Karpas-422 (cell line): ENCODE data around the gene PIPOX. TPM values are rescaled to one million over a fixed set of nuclear protein-coding genes. Genes with fewer than 3 reads are reported as not detected.

Experiments
- DNase-seq: peaks from one replicate; pipeline ENCODE4 v3.0.0-alpha.2; 2015
- H2AFZ ChIP-seq: fragments of 200-600 bp; sonication (generic); 2 replicates; pipeline ENCODE4 v1.6.1; 2014; ENCODE audit warnings: antibody characterized with exemption, low read length, mixed read lengths
- H3K27ac ChIP-seq: fragments of 200-600 bp; sonication (generic); 2 replicates; pipeline ENCODE4 v1.5.1; 2014; ENCODE audit warnings: mild to moderate bottlenecking, low read length, moderate library complexity
- H3K27me3 ChIP-seq: fragments of 200-600 bp; sonication (generic); 2 replicates; pipeline ENCODE4 v1.6.1; 2014; ENCODE audit warnings: low read length, mixed read lengths
- H3K36me3 ChIP-seq: fragments of 200-600 bp; sonication (generic); 2 replicates; pipeline ENCODE4 v1.6.1; 2014; ENCODE audit warnings: low read length, mixed read lengths; ENCODE audit not compliant: insufficient read depth
- H3K4me1 ChIP-seq: fragments of 200-600 bp; sonication (generic); 2 replicates; pipeline ENCODE4 v1.6.1; 2014; ENCODE audit warnings: mild to moderate bottlenecking, low read length, mixed read lengths
- H3K4me2 ChIP-seq: fragments of 200-600 bp; sonication (generic); 2 replicates; pipeline ENCODE4 v1.6.1; 2014; ENCODE audit warnings: low read length, low read depth, mild to moderate bottlenecking; ENCODE audit not compliant: poor library complexity, severe bottlenecking
- H3K4me3 ChIP-seq: fragments of 200-600 bp; sonication (generic); 2 replicates; pipeline ENCODE4 v1.5.1; 2014; ENCODE audit warnings: mild to moderate bottlenecking, antibody characterized with exemption, low read length, mixed read lengths
- H3K79me2 ChIP-seq: fragments of 200-600 bp; sonication (generic); 2 replicates; pipeline ENCODE4 v1.6.1; 2014; ENCODE audit warnings: mild to moderate bottlenecking, low read length, mixed read lengths
- H3K9ac ChIP-seq: fragments of 200-600 bp; sonication (generic); 2 replicates; pipeline ENCODE4 v1.6.0; 2014; ENCODE audit warnings: low read length
- H3K9me2 ChIP-seq: fragments of 200-600 bp; sonication (generic), shearing (Covaris generic); replicated peaks from 2 replicates; pipeline ENCODE4 v1.6.0; 2014; ENCODE audit warnings: mild to moderate bottlenecking, low read length, moderate library complexity; ENCODE audit not compliant: insufficient read depth
- H3K9me3 ChIP-seq: fragments of 300-700, 200-600 bp; sonication (generic); 2 replicates; pipeline ENCODE4 v1.6.1; 2014; ENCODE audit warnings: low read length, mixed read lengths
- H4K20me1 ChIP-seq: fragments of 200-600 bp; sonication (generic); 2 replicates; pipeline ENCODE4 v1.6.1; 2014; ENCODE audit warnings: mild to moderate bottlenecking, antibody characterized with exemption, low read length, low read depth; ENCODE audit not compliant: insufficient read depth
- total RNA-seq: library from RNA; depleted of rRNA; stranded (reverse); fragments of >200 nt; shearing (Covaris generic); gene quantifications from 2 replicates; pipeline ENCODE4 v1.2.3, GENCODE V29; 2014; ENCODE audit warnings: low replicate concordance

The PIPOX gene
- total RNA-seq, 1 experiment from 2014 or later: 7.2 TPM

- H2AFZ ChIP-seq: no peak overlapping the region
- no peak overlapping the region for H3K27ac ChIP-seq
- no peaks in the 10 kb centered on the region for H3K27me3 ChIP-seq
- H3K9ac ChIP-seq: no peak overlapping the region
- H3K4me2 ChIP-seq: no peak overlapping the region
- H3K4me3 ChIP-seq: no peak overlapping the region
- no peaks in the 10 kb centered on the region for H3K79me2 ChIP-seq
- no peaks in the 10 kb centered on the region for H4K20me1 ChIP-seq
- no peaks in the 10 kb centered on the region for H3K9me2 ChIP-seq
- DNase-seq: no peak
- H3K4me1 ChIP-seq: peaks cover 7% of the 10 kb centered on the region
- H3K9me3 ChIP-seq: no peaks in the 10 kb centered on the region
- no peaks in the 10 kb centered on the region for H3K36me3 ChIP-seq
These were observed 28.2 kb upstream of the PIPOX start for GRCh38 chr17:29014716-29015115.

DNA sequence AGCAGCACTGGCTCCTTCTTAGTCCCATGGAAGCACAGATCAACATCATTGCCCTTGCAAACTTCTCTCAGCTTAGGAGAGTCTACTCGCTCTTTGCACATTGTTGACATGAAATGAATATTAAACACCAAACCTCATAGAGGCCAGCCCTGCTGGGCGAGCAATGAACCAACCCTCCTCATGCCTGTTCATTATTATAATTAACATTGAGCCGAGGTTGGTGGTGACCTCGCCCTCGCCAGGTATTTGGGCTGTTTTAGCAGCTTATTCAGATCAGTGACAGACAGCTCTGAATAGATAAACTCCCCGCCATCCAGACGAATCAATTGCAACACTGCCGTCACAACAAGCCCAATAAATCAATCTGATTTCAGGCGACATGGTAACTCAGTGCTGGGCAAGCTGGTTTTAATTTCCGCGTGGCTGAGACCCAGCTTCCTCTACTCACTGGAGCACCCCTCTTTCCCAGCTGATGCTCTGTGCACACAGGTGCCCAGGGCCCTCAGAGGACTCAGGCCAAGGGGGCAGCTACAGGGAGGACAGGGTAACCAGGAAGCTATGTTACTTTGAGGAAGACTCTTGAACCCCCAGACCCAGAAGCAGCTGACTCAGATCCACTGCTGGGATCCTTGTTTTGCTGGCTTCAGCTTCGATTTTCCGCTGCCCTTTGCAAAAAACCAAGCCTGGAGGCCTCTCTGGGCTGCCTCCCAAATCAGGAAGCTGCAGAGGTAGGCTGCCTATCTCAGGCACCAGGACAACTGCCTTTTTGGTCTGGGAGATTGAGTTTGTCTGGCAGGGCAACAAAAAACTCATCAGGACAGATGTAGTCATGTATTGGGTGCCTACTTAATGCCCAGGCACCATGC is 26.4 kb upstream of the PIPOX start:
- H3K9me3 ChIP-seq: no peaks in the 10 kb centered on the region
- DNase-seq: no peak
- H3K4me1 ChIP-seq: no peaks in the 10 kb centered on the region
- H3K4me3 ChIP-seq: no peak overlapping the region
- no peaks in the 10 kb centered on the region for H3K9me2 ChIP-seq
- H3K27ac ChIP-seq: no peak overlapping the region
- H2AFZ ChIP-seq: no peak overlapping the region
- no peaks in the 10 kb centered on the region for H3K27me3 ChIP-seq
- H3K36me3 ChIP-seq: no peaks in the 10 kb centered on the region
- no peaks in the 10 kb centered on the region for H3K79me2 ChIP-seq
- no peak overlapping the region for H3K9ac ChIP-seq
- H4K20me1 ChIP-seq: no peaks in the 10 kb centered on the region
- no peak overlapping the region for H3K4me2 ChIP-seq

DNA sequence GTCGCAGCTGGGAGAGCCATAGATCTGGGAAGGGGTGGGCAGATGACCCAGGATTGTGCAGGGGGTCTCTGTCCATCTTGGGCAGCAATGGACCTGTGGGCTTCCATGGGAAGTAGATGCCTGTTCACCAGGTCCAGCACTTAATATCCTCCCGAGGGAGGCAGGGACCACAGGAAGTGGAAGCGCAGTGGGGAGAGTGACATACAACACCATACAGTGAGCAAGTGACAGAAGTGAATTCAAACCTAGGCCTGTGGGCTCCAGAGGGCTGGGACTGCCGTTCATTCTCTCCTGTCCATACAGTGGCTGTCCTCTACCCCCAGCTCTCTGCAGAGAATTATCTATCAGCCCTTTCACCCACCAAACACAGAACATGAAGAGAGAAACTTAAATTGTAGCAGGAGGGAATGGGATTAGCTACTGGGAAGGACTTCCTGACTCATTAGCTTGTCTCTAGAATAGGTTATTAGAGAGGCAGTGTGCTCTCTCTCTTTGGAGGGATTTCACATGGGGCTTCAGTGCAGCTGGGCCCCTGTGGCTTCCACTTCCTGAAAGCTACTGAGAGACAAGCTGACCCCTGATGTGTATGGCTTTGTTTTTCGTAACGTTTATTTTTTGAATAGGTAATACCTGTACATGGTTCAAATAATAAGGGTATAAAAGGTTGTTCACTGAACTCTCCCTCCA is 24.0 kb upstream of the PIPOX start:
- H3K9ac ChIP-seq: no peak overlapping the region
- H3K36me3 ChIP-seq: no peaks in the 10 kb centered on the region
- H3K4me2 ChIP-seq: no peak overlapping the region
- H4K20me1 ChIP-seq: no peaks in the 10 kb centered on the region
- H3K9me3 ChIP-seq: no peaks in the 10 kb centered on the region
- H2AFZ ChIP-seq: no peak overlapping the region
- DNase-seq: no peak
- H3K79me2 ChIP-seq: no peaks in the 10 kb centered on the region
- H3K27ac ChIP-seq: no peak overlapping the region
- no peaks in the 10 kb centered on the region for H3K4me1 ChIP-seq
- no peaks in the 10 kb centered on the region for H3K9me2 ChIP-seq
- H3K27me3 ChIP-seq: no peaks in the 10 kb centered on the region
- H3K4me3 ChIP-seq: no peak overlapping the region

DNA sequence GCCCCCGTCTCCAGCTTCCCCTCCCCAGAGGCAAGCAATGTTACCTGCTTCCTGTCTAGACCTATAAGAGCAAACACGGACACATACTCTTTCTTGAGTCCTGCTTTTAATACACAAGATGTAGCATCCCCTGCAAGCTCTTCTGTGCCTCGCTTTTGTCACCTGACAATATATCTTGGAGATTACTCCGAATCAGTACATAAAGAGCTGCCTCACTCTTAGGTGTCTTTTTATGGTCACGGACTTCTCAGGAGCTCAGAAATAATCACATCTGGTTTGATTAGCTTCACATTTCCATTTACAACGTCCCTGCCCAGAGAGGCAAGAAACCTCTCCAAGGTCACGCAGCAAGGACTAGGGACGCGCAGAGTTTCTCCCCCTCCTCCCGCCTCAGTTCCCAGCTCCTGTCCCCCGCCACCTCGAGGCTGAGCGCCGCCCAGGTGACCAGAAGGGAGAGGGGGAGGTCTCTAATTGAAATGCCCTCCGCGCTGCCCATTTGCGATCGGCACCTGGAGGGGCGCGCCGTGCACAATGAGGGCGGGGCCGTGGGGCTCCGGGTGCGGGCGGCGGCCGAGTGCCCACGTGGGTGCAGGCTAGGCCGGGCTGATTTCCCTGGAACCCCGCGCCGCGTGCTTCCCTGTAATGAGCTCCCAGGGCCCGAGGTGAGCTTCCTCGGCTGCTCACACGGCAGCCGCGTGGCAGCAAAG is 23.3 kb upstream of the PIPOX start:
- H3K36me3 ChIP-seq: no peaks in the 10 kb centered on the region
- H3K79me2 ChIP-seq: no peaks in the 10 kb centered on the region
- H3K27ac ChIP-seq: no peak overlapping the region
- no peaks in the 10 kb centered on the region for H3K9me2 ChIP-seq
- H4K20me1 ChIP-seq: no peaks in the 10 kb centered on the region
- H3K4me3 ChIP-seq: no peak overlapping the region
- H3K27me3 ChIP-seq: no peaks in the 10 kb centered on the region
- no peak for DNase-seq
- no peak overlapping the region for H3K9ac ChIP-seq
- H2AFZ ChIP-seq: no peak overlapping the region
- no peaks in the 10 kb centered on the region for H3K9me3 ChIP-seq
- H3K4me1 ChIP-seq: no peaks in the 10 kb centered on the region
- no peak overlapping the region for H3K4me2 ChIP-seq

DNA sequence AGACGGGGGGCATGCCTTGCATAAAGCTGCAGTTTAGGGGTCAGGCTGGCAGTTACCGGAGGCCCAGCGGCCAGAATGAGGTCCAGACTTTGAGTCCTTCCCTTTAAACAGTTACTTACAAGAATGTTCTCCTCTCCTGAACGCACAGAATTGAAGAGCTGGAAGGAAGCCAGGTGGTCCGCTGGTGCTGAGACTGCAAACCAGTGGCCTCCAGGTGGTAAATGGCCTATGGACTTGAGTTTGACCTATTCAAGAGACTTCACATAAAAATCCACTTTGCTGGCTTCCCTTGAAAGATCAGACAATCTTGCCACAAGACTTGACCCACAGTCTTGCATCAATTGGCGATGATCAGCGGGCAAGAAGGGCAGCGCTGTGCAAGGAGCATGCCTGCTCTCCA is 22.4 kb upstream of the PIPOX start:
- no peaks in the 10 kb centered on the region for H3K9me2 ChIP-seq
- H2AFZ ChIP-seq: no peak overlapping the region
- no peaks in the 10 kb centered on the region for H3K27me3 ChIP-seq
- no peak for DNase-seq
- no peak overlapping the region for H3K4me2 ChIP-seq
- no peaks in the 10 kb centered on the region for H3K9me3 ChIP-seq
- no peak overlapping the region for H3K9ac ChIP-seq
- H3K4me1 ChIP-seq: no peaks in the 10 kb centered on the region
- no peaks in the 10 kb centered on the region for H3K79me2 ChIP-seq
- H4K20me1 ChIP-seq: no peaks in the 10 kb centered on the region
- no peak overlapping the region for H3K27ac ChIP-seq
- H3K36me3 ChIP-seq: no peaks in the 10 kb centered on the region
- H3K4me3 ChIP-seq: no peak overlapping the region

- Histone ChIP-seq H3K4me1 (no peaks in the 10 kb centered on the region), H3K27me3 (no peaks in the 10 kb centered on the region), H3K79me2 (no peaks in the 10 kb centered on the region), H3K9me3 (no peaks in the 10 kb centered on the region), H3K4me3 (no peak overlapping the region), H3K4me2 (no peak overlapping the region), H3K9me2 (no peaks in the 10 kb centered on the region), H4K20me1 (no peaks in the 10 kb centered on the region), H3K27ac (no peak overlapping the region), H3K9ac (no peak overlapping the region), H3K36me3 (no peaks in the 10 kb centered on the region), H2AFZ (no peak overlapping the region)
- DNase-seq: no peak
These were observed 21.7 kb upstream of the PIPOX start for GRCh38 chr17:29021226-29021625.

GRCh38 chr17:29022074-29022473 is 20.9 kb upstream of the PIPOX start:
- no peak overlapping the region for H3K4me2 ChIP-seq
- H3K4me1 ChIP-seq: no peaks in the 10 kb centered on the region
- no peak overlapping the region for H2AFZ ChIP-seq
- H3K79me2 ChIP-seq: no peaks in the 10 kb centered on the region
- no peaks in the 10 kb centered on the region for H3K9me2 ChIP-seq
- no peaks in the 10 kb centered on the region for H4K20me1 ChIP-seq
- no peak overlapping the region for H3K9ac ChIP-seq
- no peaks in the 10 kb centered on the region for H3K9me3 ChIP-seq
- no peak overlapping the region for H3K27ac ChIP-seq
- no peaks in the 10 kb centered on the region for H3K36me3 ChIP-seq
- no peaks in the 10 kb centered on the region for H3K27me3 ChIP-seq
- no peak overlapping the region for H3K4me3 ChIP-seq
- no peak for DNase-seq

- no peaks in the 10 kb centered on the region for H3K36me3 ChIP-seq
- no peaks in the 10 kb centered on the region for H3K4me1 ChIP-seq
- H2AFZ ChIP-seq: no peak overlapping the region
- H3K4me3 ChIP-seq: no peak overlapping the region
- H3K9me3 ChIP-seq: no peaks in the 10 kb centered on the region
- no peak for DNase-seq
- H3K79me2 ChIP-seq: no peaks in the 10 kb centered on the region
- no peak overlapping the region for H3K4me2 ChIP-seq
- H3K27me3 ChIP-seq: no peaks in the 10 kb centered on the region
- no peaks in the 10 kb centered on the region for H4K20me1 ChIP-seq
- H3K9me2 ChIP-seq: no peaks in the 10 kb centered on the region
- H3K9ac ChIP-seq: no peak overlapping the region
- no peak overlapping the region for H3K27ac ChIP-seq
These were observed 18.5 kb upstream of the PIPOX start for GRCh38 chr17:29024316-29024952.
